Activated T-cell treated with anti-CD3 and anti-CD28 coated beads for 24 hours (primary cell): ENCODE results near the gene IMPG2.

Experiments used
- DNase-seq: peaks from one replicate; pipeline ENCODE4 v3.0.0-alpha.2; 2020; ENCODE audit warnings: low read depth

The IMPG2 gene

DNA sequence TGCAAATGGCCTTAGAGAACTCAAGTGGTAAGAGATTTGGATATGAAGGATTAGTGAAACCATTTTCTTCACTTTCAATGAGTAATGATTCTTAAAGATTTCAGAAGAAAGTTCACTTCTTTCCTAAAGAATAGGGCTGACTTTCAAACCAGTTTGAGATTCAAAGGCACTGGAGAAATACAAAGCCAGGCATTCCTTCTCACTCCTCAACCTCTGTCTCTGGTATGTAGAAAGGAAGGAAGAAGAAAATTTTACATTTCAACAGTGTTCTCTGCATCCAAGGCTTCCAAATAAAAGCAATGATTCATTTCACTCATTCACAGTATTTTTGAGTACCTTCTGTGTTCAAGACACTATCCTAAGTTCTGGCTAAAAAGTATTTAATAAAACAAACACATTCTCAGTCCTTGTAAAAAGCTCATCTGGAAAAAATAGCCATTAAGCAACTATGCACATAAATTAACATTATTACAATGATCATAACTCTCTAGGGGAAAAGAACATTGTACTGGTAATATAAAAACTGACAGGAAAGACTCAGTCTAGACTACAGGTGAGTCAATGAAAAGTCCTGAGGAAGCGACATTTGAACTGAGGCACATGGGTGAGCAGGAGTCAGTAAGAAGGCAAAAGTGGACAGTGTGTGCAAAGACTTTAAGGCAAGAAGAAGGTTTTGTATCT lies 79.5 kb downstream of the IMPG2 start:
- no peak for DNase-seq

DNA sequence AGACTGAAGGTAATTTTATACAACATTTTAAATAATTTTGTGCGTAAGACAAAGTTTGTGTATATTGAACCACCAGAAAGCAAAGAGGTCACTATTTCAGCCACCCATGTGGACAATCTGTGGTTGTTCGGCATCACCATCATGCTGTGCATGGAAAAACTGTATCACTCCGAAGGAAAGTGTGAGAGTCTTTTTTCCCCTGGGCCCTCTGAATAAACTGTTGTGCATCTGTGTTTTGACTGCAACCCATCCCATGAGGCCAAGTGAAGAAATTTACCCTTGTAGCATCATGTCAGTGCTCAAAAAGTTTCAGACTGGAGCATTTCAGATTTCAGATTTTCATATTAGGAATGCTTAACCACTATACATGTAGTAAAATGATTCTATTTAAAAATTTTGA lies 85.3 kb downstream of the IMPG2 start:
- no peak for DNase-seq

DNA sequence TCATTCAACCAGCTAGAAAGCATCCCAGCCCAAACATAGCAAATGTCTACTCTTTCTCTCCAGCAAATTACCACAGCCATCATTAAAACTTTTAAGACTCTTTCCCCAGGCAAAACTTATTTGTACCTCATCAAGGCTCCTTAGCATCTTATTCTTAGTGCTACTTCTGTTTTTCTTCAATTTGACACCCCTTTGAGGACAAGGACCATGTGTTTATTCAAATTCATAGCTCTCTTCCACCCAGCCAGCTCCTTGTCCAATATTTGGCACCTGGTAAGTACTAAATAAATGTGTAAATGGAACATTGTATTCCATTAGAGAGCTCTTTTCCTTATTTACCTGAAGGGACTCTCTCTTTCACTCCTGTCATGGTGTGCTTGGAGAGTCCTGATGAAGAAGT lies 89.8 kb downstream of the IMPG2 start:
- DNase-seq: no peak

DNA sequence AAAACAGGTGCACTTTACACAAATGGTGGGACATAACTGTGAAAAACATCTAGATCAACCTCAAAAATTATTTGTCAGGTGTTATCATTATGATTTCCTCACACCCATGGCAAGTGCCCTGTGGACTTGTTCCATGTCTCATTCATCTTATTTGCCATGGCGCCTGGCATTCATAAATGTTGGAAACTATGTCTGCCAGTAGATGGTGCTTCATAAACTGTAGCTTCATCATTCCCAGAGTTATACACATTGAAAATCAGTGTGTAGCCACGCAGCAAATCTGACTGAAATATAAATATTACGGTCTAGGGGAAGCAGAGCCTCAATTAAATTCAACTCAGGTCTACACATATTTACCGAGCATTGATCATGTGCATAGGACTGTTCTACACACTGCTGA lies 90.7 kb downstream of the IMPG2 start:
- no peak for DNase-seq

GRCh38 chr3:101228441-101228840 lies 91.9 kb downstream of the IMPG2 start:
- no peak for DNase-seq

DNA sequence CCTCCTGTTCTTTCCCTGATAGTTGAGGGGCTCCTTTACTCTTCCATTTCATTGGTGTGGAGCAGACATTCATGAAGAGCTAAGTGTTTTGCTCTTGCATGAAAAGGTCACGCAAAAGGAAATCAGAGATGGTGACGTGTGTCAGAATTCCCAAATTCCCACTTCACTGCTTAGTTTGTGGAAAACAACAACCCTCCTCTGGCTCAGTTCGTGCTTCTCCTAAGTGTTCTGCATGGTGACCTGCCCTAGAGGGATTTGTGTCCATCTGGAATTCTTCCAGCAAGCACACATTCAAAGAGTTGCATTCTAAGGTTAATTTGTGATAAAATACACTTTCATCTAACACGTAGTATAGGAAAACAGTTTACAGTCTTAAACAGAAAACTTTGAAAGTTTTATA lies 95.6 kb downstream of the IMPG2 start:
- no peak for DNase-seq

GRCh38 chr3:101223016-101223415 lies 97.4 kb downstream of the IMPG2 start:
- DNase-seq: no peak

- DNase-seq: no peak
Measured at GRCh38 chr3:101219842-101220560, 100.4 kb downstream of the IMPG2 start.

- DNase-seq: no peak
Measured at GRCh38 chr3:101217472-101218245, 102.7 kb downstream of the IMPG2 start.

GRCh38 chr3:101216710-101217465 lies 103.5 kb downstream of the IMPG2 start:
- DNase-seq: no peak

DNA sequence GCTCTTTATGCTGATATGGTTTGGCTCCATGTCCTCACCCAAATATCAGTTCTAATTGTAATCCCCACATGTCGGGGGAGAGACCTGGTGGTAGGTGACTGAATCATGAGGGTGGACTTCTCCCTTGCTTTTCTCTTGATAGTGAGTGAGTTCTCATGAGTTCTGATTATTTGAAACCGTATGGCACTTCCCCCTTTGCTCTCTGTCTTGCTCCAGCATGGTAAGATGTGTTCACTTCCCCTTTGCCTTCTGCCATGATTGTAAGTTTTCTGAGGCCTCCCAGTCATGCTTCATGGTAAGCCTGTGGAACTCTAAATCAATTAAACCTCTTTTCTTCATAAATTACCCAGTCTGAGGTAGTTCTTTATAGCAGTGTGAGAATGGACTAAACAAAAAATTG lies 107.6 kb downstream of the IMPG2 start:
- DNase-seq: no peak

DNA sequence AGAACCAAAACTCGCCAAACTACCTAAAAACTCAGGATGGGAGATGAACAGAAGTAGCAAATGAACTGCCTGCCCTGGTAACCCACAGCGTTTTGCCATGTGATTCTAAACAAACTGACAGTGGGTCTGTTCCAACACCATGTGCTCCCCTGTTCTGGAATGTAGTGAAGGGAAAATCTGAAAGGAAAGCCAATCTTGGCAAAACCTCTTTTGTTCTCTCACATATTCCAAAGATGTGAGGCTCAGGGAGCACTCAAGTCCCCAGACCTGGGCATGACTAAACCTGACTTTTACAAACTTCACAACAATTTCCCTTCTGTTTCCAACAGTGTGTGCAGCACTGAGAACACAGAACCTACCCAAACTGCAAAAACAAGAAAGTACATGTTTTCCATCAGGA lies 116.1 kb downstream of the IMPG2 start:
- DNase-seq: no peak

DNA sequence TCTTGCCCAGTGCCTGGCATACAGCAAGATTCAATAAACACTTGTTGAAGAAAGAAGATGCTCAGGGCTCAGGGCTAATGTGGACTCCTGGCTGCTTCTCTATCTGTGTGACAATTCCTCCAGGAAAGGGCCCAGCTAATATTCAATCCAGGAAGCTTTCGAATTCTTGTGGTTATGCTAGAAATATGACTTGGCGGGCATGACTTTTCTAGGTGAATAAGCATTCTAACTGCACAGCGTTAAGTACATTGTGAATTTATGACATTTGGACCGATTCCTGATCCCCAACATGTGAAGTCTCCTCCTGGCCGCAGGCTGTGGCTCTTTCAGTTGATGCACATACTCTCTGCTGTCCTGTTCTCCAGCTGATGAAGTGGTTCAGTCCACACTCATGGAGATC lies 117.0 kb downstream of the IMPG2 start:
- DNase-seq: no peak

DNA sequence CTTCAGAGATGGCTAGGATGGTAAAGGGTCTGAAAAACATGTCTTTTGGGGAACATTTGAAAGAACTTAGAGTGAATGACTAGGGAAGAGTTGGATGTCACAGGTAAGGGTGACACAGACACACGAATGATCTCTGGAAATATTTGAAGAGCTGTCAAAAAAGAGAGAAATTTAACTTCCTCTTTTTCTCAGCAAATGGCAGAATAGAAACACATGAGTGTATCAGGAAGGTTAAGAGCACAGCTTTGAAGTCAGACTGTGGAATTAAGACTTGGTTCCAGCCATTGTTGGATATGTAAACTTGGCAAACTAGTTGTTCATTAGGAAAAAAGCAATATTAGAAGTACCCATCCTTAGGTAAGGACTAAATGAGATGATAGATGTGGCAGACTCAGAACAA lies 117.7 kb downstream of the IMPG2 start:
- no peak for DNase-seq

GRCh38 chr3:101200461-101200860 lies 119.9 kb downstream of the IMPG2 start:
- DNase-seq: no peak

DNA sequence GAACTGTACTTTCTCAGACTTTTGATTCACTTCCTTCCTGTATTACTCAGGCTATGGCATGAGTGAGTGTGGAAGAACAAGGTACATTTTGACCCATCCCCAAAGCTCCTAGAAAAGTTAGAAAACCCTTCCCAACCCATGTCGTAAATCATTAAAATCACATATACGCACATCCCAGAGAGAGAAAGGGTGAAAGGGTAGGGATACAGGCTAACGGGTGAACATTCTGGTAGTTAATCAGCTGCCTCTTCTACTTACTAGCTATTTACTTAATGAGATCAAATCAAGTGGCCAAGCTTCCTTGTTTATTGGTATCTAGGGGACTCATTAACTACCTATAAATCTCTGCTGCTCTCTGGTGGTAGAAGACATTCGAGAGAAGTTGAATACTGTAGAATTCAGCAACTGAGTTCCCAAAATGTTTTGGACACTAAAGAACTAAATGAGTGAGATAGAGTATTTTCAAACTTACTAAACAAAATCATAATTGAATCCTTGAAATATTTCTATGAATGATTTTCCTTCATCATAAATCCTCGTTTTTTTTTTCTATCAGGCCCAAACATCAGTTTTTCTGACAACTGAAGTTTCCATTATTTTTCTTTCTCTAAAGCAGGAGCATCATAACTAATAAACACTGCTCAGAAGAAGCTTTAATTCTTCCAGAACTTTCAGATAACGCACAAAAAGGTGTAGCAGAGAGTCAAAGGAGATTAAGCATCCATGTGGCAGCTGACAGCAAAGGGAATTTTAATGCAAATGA lies 124.2 kb downstream of the IMPG2 start:
- no peak for DNase-seq

- DNase-seq: no peak
Measured at GRCh38 chr3:101194392-101194791, 126.0 kb downstream of the IMPG2 start.

DNA sequence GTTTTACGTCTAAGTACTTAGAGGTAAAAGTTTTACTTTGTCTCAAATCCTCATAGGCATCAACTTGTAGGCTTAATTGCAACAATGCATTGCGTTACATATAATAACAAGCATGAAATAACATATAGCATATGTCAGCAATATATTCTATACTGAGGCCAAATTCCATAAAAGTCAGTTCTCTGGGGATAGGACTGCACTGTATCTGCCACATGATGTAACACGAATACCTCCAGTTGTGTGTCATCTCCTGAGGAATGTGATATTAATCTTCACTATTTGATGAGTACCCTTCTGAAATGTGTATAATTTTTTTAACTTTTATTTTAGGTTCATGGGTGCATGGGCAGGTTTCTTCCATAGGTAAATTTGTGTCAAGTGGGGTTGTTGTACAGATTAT lies 126.4 kb downstream of the IMPG2 start:
- no peak for DNase-seq

- no peak for DNase-seq
Measured at GRCh38 chr3:101189796-101190195, 130.6 kb downstream of the IMPG2 start.

DNA sequence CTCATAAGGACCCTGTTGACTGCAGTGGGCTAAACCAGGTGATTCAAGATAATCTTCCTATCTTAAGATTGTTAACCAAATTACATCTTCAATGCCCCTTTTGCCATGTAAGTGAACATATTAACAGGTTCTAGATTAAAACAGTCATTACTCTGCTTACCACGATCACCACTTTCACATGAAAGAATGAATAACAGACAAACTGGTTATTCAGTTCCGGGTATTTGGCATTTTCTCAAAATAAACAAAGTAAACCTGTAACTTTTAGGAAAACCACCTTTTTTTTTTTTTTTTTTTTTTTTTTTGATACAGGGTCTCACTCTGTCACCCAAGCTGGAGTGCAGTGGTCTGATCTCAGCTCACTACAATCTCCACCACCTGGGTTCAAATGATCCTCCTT lies 131.2 kb downstream of the IMPG2 start:
- DNase-seq: no peak

DNA sequence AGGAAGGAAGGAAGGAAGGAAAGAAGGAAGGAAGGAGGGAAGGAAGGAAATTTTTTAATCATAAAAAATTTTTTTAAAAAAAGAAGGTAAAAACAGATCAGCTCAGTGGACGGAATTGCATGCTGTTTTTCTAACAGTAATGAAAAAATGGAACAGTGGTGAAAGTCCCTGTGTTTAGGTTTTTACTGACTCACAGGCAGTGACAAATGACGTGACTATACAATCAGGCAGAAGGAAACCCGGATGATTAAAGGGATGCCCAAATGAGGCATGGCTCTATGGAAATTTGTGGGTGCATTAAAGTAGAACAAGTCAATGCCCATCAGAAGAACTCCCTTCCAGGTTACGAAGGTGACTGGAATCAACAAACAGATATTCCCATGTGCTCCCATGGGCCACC lies 135.0 kb downstream of the IMPG2 start:
- DNase-seq: no peak

- no peak for DNase-seq
Measured at GRCh38 chr3:101184111-101184510, 136.3 kb downstream of the IMPG2 start.
